ENCODE data around the gene ID2. TPM values are rescaled to one million over a fixed set of nuclear protein-coding genes. Genes with fewer than 3 reads are reported as not detected.

The ID2 gene
- total and polyA plus RNA-seq, 2 of the 13 experiments (the other 11 are each of a cell fraction or from before 2014, with no cell fraction given) = 214 to 719 TPM

- no peak for TF ChIP-seq BCLAF1 (IDR thresholded peaks at IDR 0.05)
- peak; percentile 55; the same call in 1 of the 2 replicates for TF ChIP-seq IRF2 (CRISPR knock-in tag; IDR thresholded peaks at IDR 0.05)
- no peak for TF ChIP-seq FOXP1 (IDR thresholded peaks at IDR 0.05)
- 0 out of 2 replicates have a peak, but pooled peaks have one; percentile 4 for TF ChIP-seq FOXP1 (CRISPR knock-in tag; IDR thresholded peaks at IDR 0.05)
- TF ChIP-seq BCL6 (CRISPR knock-in tag; IDR thresholded peaks at IDR 0.05) = peak; percentile 87
- TF ChIP-seq TCF7 (IDR thresholded peaks at IDR 0.05; ENCODE audit: low read depth) = peak; percentile 62
- peak; percentile 73; the same call in 1 of the 2 replicates for TF ChIP-seq RFXAP (CRISPR knock-in tag; IDR thresholded peaks at IDR 0.05; ENCODE audit: borderline replicate concordance)
- TF ChIP-seq, protein P1, sequence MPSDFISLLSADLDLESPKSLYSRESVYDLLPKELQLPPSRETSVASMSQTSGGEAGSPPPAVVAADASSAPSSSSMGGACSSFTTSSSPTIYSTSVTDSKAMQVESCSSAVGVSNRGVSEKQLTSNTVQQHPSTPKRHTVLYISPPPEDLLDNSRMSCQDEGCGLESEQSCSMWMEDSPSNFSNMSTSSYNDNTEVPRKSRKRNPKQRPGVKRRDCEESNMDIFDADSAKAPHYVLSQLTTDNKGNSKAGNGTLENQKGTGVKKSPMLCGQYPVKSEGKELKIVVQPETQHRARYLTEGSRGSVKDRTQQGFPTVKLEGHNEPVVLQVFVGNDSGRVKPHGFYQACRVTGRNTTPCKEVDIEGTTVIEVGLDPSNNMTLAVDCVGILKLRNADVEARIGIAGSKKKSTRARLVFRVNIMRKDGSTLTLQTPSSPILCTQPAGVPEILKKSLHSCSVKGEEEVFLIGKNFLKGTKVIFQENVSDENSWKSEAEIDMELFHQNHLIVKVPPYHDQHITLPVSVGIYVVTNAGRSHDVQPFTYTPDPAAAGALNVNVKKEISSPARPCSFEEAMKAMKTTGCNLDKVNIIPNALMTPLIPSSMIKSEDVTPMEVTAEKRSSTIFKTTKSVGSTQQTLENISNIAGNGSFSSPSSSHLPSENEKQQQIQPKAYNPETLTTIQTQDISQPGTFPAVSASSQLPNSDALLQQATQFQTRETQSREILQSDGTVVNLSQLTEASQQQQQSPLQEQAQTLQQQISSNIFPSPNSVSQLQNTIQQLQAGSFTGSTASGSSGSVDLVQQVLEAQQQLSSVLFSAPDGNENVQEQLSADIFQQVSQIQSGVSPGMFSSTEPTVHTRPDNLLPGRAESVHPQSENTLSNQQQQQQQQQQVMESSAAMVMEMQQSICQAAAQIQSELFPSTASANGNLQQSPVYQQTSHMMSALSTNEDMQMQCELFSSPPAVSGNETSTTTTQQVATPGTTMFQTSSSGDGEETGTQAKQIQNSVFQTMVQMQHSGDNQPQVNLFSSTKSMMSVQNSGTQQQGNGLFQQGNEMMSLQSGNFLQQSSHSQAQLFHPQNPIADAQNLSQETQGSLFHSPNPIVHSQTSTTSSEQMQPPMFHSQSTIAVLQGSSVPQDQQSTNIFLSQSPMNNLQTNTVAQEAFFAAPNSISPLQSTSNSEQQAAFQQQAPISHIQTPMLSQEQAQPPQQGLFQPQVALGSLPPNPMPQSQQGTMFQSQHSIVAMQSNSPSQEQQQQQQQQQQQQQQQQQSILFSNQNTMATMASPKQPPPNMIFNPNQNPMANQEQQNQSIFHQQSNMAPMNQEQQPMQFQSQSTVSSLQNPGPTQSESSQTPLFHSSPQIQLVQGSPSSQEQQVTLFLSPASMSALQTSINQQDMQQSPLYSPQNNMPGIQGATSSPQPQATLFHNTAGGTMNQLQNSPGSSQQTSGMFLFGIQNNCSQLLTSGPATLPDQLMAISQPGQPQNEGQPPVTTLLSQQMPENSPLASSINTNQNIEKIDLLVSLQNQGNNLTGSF (CRISPR knock-in tag; IDR thresholded peaks at IDR 0.05) = peak; percentile 51; the same call in 1 of the 2 replicates
- TF ChIP-seq HOXA3 (CRISPR knock-in tag; IDR thresholded peaks at IDR 0.05) = peak; percentile 82
- TF ChIP-seq ZNF30 (CRISPR knock-in tag; IDR thresholded peaks at IDR 0.05) = no peak; the same call in 1 of the 2 replicates
- TF ChIP-seq KLF6 (CRISPR knock-in tag; IDR thresholded peaks at IDR 0.05) = no peak
- no peak for TF ChIP-seq PHF20 (CRISPR knock-in tag; IDR thresholded peaks at IDR 0.05)
- TF ChIP-seq, protein P2, sequence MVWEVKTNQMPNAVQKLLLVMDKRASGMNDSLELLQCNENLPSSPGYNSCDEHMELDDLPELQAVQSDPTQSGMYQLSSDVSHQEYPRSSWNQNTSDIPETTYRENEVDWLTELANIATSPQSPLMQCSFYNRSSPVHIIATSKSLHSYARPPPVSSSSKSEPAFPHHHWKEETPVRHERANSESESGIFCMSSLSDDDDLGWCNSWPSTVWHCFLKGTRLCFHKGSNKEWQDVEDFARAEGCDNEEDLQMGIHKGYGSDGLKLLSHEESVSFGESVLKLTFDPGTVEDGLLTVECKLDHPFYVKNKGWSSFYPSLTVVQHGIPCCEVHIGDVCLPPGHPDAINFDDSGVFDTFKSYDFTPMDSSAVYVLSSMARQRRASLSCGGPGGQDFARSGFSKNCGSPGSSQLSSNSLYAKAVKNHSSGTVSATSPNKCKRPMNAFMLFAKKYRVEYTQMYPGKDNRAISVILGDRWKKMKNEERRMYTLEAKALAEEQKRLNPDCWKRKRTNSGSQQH (CRISPR knock-in tag; IDR thresholded peaks at IDR 0.05; ENCODE audit: low read depth) = 0 out of 2 replicates have a peak, but pooled peaks have one; percentile 41
- peak; percentile 92 for TF ChIP-seq ZFY (CRISPR knock-in tag; IDR thresholded peaks at IDR 0.05)
- no peak for TF ChIP-seq SYNCRIP (IDR thresholded peaks at IDR 0.05; ENCODE audit: insufficient read depth, low read depth, low read length)
- TF ChIP-seq ZNF841 (CRISPR knock-in tag; IDR thresholded peaks at IDR 0.05; ENCODE audit: borderline replicate concordance) = no peak; the same call in 1 of the 2 replicates
- no peak for TF ChIP-seq ZNF143 (CRISPR knock-in tag; IDR thresholded peaks at IDR 0.05)
- no peak for TF ChIP-seq ZNF569 (CRISPR knock-in tag; IDR thresholded peaks at IDR 0.05; ENCODE audit: borderline replicate concordance)
- TF ChIP-seq MNT (IDR thresholded peaks at IDR 0.05) = no peak
These were observed 2.9 kb upstream of the ID2 start (continued) for GRCh38 chr2:8678731-8679566.

Data from HepG2 (cell line).